ENCODE results near the gene OR4X2.

DNA sequence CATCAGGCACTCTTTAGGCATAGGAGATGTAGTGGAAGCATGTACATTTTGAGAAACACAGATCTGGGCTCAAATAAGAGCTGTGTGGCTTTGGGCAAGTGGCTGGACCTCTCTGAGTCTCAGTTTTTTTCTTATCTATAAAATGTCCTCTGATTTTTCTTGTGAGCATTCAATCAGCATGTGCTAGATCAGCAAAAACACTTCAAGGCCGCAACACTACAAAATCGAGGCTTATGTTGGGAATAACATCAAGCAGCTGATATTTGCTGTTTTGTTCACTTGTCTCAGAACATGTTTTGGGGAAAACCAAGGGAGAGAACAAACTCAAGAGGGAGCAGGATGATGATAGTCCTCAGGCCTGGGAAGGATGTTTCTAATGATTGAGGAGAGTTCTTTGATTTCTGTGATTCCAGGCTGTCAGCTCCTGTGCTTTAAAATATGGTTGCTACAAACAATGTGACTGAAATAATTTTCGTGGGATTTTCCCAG, 18.6 kb downstream of the OR4X2 start, which contains the start of gene OR4X1:
- TF ChIP-seq POLR2A (IDR thresholded peaks at IDR 0.05) (no peak), CTCF (IDR thresholded peaks at IDR 0.05) (no peak)
